ENCODE measurements around the gene PRRT3.

Gene PRRT3

DNA sequence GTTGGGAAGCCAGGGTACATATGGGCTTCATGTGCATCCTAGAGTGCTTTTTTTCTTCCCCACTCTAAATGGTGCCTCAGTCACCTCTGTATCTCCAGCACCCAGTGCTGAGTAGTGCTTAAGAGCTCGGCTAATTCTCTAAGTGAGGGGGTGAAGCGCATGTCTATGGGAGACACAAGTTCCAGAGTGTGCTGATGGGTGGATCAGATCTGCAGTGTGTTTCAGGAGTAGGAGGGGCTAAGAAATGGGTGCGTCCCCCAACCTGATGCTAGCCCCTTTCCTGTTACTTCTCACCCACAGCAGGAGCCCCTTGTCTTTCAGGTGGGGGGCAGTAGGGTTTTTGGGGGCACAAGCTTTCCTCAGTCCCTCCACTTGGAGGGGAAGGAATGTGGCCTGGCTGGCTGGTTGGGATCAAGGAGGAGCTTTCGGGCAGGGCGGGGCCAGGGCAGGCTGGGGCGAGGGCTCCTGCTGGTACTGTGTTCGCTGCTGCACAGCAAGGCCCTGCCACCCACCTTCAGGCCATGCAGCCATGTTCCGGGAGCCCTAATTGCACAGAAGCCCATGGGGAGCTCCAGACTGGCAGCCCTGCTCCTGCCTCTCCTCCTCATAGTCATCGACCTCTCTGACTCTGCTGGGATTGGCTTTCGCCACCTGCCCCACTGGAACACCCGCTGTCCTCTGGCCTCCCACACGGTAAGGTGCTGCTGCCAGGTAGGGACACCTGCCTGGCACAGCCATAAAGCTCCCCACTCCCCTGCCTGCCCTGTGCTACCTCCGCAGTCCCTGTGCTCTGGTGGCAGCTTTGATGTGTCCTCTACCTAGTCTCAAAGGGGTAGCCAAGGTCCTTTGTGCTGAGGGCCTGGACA lies 49.6 kb downstream of the PRRT3 start, which contains the start of gene IL17RE:
Gene IL17RE, plus strand, starts transcription at position 477 of the 866 bp plus-strand sequence. Its CDS starts 85 bp downstream, at position 562.
- no peak for TF ChIP-seq GATA2 (IDR thresholded peaks at IDR 0.05; ENCODE audit: low read depth, low read length)
- TF ChIP-seq GATA3 (IDR thresholded peaks at IDR 0.05; ENCODE audit: low read depth, low read length), result no peak

DNA sequence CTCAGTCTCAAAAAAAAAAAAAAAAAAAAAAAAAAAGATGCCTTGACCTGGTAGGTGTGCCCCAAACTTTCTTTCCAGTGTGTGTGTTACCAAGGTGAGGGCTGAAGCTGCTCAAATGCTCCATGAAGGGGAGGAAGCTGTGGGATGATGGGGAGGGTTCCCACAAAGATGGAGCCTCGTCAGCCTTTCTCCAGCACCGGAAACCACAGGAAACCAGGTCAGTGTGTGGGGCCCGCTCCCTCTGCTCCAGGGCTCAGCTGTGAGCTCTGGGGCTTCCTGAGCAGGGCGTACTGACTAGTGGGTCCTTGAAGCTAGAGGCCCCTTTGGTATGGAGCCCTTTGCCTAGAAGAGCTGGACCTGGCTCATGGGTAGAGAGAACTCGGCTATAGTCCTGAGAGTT lies 50.2 kb downstream of the PRRT3 start:
- TF ChIP-seq GATA2 (IDR thresholded peaks at IDR 0.05; ENCODE audit: low read depth, low read length) (no peak), GATA3 (IDR thresholded peaks at IDR 0.05; ENCODE audit: low read depth, low read length) (no peak)

DNA sequence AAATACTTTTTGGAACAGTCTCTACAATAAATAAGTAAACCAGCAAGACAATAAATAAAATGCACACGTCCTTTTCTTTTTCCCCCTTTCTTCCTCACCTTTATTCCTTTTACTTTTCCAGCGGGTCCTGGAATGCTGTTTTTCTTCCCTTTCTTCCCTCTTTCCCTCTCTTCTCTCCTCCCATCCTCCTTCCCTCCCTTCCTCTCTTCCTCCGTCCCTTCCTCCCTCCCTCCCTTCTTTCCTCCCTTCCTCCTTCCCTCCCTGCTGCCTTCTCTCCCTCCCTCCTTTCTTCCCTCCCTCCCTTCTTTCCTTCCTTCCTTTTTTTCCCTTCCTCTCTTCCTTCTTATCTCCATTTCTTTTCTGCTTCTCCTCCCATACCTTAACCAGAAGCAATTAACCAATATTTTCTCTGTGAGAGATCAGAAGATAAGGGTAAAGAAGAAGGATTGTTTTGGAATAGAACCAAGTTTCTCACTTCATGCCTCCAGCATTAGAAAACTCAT lies 52.9 kb downstream of the PRRT3 start:
- TF ChIP-seq GATA3 (IDR thresholded peaks at IDR 0.05; ENCODE audit: low read depth, low read length) (no peak), GATA2 (IDR thresholded peaks at IDR 0.05; ENCODE audit: low read depth, low read length) (no peak; the same call in 1 of the 2 replicates)

DNA sequence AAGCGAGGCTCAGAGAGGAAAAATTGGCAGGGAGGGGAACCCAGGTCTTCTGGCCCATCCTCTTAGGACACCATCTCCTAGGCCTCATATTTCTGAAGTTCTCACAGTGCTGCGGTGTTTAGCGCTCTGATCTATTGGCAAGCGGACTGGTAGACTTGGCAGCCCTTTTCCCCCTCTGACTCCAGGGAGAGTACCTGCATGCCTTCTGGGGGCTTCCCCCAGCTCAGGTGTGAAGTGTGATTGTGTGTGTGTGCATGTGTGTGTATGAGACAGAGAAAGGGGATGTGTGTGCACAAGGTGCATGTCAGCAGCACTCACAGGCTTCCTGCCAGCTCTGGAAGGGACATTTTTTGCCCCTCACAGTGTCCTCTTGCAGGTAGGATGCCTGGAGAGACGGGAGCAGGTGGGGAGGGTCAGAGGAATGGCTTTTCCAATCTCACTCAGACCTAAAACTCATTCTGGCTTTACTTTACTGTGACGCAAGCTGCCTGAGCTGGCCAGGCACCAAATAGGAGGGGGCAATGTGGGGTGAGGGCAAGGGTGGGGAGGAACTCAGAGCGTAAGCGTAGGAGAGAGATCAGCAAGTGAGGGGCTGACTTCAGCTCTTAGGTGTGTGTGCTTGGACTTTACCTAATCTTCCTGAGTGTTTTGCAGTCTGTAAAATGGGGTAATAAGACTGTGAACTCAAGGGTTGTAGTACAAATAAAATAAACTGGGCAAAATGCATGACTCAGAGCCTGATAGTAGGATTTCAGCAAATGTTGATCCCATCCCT lies 53.6 kb downstream of the PRRT3 start:
- TF ChIP-seq GATA3 (IDR thresholded peaks at IDR 0.05; ENCODE audit: low read depth, low read length), result no peak
- TF ChIP-seq GATA2 (IDR thresholded peaks at IDR 0.05; ENCODE audit: low read depth, low read length), result no peak

DNA sequence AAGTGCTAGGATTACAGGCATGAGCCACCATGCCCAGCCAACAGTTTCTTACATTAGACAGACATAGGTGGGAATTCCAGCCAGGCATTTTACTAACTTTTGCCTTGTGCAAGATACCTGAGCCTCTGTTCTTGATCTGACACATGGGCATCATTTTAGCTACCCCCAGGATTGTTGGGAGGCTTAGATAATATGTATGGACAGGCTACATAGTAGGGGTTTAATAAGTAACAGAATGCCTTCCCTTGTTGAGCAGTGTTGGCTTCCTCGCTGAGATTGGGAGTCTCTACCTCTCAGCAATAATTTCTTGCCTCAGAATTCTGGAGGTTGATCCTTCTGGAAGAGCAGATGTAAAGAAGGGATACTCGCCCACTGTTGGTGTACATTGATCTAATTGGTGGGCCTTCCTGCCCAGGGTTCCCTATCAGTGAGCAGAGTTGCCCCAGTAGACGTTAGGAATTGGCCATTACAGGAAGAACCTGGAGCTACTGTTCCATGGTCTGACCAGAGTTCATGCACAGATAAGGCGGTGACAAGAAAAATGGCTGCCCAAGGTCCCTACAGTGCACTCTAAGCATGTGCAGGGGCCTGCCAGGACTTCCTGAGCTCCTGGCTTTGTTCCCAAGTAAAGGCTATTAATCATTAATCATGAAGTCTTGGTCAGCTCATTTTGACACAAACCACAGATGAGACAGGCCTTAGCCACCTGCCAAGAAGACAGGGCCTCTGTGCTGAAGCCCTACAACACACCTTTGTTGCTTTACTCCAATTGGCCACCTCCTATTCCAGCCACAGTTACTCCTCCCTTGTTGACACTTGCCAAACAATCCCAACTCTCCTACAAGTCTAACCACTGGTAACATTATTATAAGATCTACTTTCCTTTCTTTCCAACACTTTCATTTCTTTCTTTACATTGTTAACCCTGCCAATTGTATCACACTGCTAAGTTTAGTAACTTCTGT lies 54.5 kb downstream of the PRRT3 start:
- TF ChIP-seq GATA2 (IDR thresholded peaks at IDR 0.05; ENCODE audit: low read depth, low read length), result no peak
- TF ChIP-seq GATA3 (IDR thresholded peaks at IDR 0.05; ENCODE audit: low read depth, low read length), result no peak
